Suppressor macrophage treated with lipopolysaccharide for 1 hour (primary cell): ENCODE results near the gene HACL1.
"Not testable (repeated sequence)": the region's sequence is repeated elsewhere in the genome, so short reads cannot be mapped to it uniquely, and the experiment has no call there.

Experiments
- DNase-seq, 3 donors: peaks; one replicate each; pipeline ENCODE4 v3.0.0-alpha.2; 2020 to 2022

The HACL1 gene

DNA sequence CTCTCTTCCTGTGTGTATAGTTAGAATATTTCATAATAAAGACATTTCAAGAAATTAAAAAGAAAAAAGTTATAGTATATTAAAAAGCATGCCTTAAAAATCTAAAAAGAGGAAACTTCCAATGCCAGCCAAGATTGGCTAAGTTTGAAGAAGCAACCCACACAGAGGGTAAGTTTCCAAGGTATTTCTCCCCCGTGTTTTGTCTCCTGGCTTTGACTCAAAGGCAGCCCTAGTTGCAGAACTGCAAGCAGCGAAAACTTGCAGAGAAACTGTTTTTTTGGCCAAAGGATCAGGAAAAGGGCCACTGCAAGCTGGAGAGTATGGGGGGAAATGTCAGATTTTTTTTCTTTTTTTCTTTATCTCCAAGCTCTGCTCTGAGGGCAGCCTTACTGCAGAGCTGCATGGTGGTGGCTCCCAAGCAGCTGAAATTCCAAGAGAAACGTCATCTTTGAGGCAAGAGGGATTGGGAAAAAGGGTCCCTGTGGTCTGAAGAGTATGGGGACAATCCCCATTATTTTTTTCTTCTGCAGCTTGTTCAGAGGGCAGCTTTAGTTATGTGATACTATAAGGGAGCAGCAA is 23.0 kb downstream of the HACL1 start:
- DNase-seq = peak; percentile 55 to 62 (median 57)

DNA sequence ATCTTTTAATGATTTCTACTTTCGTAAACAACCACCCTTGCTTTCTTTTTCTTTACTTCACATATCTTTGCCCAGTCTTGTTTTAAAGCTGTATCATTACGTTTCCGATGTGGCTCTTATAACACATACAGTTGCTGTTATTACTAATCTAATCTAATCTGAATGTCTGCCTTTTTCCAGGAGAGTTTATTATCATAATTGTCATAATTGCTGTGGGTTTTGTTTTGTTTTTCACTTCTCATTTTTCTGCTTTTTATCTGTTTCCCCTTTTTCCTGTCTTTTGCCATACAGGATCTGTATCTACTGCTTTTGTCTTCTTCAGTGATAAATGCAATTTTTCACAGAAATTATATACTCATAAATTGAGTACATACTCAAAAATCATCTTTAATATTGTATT is 24.9 kb downstream of the HACL1 start:
- DNase-seq = peak in 2 of 3 donors; percentile 27 to 34

DNA sequence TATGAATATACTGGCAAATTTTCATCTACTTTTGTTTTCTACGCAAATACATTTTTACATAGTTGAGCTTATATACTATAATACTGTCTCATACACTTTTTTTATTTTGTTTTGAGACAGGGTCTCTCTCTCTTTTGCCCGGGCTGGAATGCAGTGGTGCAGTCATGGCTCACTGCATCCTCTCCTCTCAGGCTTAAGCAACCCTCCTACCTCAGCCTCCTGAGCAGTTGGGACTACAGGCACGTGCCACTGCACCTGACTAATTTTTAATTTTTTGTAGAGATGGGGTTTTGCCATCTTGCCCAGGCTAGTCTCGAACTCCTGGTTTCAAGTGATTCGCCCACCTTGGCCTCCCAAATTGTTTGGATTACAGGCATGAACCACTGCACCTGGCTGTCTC is 25.9 kb downstream of the HACL1 start:
- no peak for DNase-seq

DNA sequence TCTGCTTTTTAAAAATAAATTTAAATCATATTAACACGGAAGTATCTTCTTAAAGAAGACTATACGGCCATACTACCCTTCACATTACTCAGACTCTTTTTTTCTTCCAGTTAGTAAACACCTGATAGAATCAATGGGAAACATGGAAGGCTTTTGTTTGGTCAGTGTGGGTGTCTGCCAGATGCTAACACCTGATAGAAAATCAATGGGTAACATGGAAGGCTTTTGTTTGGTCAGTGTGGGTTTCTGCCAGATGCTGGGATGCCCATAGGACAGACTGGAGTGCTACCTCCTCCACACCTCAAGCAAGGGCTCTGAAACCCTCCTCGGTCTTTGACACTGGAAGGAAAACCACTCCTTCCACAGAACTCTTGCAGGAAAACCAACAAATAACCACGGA is 29.2 kb downstream of the HACL1 start:
- no peak for DNase-seq

DNA sequence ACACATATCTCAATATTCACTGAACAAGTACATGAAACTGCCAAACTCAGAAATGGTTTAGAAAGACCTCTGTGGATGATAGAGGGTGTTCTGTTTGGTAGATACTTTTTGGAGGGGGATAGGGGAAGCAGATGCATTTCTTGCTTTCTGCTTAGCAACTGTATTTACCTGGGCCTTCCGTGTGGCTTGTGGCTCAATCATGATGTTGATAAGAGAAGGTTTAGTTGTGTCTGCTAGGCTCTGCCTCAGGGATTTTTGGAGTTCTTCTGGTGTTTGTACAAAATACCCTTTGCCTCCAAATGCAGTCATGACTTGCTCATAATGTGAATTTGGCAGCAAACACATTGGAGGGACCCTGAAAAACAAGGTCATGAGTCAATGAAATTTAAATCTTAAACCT is 38.2 kb downstream of the HACL1 start:
- no peak for DNase-seq

DNA sequence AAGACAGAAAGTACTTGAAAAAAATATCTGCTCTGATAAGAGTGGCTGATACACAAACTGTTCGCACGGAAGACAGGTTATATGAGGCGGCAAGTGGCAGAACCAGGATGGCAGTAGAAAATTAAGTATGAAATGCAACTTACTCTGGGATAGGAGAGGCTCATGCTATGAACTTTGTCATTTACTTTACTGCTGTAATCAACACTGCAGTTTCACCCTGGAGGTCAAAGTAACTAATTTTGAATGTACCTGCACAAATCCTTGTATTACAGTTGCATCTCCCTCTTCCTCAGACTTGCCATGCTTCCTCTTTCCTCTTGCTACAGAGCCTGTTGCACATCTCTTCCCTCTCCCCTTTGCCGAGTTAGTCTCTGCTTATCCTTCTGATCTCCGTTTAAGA is 38.8 kb downstream of the HACL1 start:
- DNase-seq = no peak

DNA sequence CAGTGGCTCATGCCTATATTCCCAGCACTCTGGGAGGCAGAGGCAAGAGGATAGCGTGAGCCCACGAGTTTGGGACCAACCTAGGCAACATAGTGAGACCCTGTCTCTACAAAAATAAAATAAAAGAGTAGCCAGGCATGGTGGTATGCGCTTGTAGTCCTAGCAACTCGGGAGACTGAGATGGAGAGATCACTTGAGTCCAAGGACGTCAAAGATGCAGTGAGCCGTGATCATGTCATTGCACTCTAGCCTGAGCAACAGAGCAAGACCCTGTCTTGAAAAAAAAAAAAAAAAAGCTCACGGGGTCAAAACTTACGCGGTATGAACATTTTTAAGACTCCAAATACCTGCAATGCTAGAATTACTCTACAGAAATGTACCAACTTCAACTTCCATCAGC is 42.8 kb downstream of the HACL1 start:
- no peak for DNase-seq

DNA sequence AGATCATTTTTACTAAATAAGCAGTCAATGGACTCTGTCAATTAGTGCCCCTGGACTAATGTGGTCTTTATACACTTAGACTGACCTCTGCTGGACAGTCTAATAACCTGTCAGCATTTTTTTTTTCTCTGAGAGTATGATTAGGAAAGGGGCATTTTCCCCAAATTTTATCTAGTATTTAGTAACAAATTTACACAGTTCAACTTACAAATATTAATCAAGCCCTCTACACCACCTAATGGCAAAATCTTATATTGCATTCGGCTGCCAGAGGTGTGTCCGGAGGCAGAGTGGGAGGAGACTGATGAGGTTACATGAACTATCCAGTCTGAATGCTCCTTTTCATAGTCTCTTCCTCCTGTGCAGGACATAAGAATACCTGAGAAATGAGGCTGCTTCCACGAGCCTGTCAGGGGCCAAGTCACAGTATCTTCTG is 43.8 kb downstream of the HACL1 start:
- DNase-seq = peak; percentile 86 to 93 (median 88)

DNA sequence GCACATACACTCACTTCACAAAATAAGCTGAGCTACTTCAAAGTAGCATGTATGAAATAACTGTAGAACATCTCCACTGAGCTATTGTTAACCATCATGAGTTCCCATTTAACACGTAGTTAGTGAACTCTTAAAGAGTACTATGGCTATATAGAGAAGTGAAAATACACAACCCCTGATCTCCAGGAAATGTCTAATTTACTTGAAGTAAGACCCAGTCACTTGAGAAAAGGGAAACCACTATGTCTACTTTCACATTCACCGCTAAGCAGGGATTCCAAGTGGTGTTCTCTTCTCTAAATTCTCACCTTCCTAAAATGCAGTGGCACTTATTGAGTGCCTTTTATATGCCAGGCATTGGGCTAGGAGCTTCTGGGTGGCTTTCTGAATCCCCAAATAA is 44.9 kb downstream of the HACL1 start:
- DNase-seq = peak; percentile 78 to 98 (median 93)

DNA sequence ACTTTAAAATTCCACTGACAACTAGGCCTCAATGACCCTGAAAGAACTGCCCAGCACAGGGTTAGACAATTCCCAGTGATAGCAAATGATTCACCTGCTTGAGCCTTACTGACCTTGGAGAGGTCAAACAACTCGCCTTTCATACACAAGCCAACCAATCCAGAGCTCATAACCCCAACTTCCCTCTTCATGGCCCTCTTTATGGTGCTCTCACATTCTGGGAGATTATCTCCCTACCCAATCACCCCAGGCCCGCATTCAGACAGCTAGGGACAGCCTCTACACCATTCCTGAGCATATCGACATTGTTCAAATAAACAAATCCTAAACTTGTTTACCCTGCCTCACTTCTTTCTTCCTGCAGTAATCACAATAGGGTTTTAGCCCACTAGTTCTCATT is 47.6 kb downstream of the HACL1 start:
- DNase-seq = no peak

DNA sequence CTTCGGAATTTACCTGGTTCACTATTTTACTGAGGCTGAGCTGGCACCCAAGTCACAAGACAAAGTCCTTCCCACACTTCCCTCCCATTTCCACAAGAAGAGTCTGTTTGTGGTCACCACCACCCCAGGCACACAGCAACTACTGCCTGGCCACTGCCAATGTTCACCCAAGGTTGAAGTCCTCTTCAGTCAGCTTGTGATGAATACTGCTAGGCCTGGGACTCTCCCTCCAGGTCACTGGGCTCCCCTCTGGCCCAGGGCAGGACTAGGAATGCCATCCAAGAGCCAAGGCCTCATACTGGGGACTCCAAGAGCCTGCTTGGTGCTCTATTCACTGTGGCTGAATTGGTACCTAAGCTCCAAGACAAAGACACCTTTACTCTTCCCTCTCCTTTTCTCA is 49.5 kb downstream of the HACL1 start:
- DNase-seq = no peak

DNA sequence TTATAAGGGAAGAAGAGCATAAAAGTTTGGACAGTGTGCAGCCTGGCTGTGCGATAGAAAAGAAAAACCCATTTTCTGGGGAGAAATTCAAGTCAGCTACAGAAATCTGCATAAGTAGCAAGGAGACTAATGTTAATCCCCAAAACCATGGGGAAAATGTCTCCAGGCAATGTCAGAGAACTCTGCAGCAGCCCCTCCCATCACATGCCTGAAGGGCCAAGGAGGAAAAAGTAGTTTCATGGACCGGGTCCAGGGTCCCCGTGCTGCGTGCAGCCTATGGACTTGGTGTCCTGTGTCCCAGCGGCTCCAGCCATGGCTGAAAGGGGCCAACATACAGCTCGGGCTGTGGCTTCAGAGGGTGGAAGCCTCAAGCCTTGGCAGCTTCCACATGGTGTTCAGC is 51.5 kb downstream of the HACL1 start:
- no peak for DNase-seq

DNA sequence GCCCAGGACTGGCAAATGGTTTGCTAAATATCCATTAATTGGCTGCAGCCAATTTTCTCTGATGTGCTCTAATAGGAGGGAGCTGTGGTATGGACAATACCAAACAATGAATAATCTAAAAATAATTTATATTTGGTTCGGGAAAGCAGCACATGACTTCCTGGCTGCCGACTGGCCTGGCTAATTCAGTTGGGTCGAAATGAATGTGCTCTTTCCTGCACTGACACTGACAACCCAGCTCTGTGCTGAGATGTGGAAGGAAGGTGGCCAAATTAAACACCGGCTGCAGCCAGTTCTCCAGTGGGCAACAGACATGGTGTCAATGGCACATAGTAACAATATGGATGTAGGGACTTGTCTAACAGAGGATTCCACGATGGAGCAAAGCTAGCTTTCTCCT is 58.8 kb downstream of the HACL1 start:
- DNase-seq = no peak

DNA sequence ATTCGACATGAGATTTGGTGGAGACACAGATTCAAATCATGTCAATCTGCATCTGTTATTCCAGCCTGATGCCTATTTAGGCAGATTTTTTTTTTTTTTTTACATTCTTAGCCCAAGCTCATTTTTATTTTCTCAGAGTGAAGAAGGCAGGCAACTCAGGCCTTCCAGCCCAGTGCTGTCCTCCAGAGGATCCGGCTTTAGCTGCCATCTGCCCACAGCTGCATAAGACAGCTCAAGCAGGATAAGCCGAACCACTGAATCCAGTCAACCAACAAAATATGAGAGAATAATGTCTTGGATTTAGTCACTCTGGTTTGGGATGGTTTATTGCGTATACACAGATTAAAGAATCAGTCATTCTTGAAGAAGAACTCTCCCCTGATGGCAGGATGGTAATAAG is 60.0 kb downstream of the HACL1 start:
- no peak for DNase-seq

DNA sequence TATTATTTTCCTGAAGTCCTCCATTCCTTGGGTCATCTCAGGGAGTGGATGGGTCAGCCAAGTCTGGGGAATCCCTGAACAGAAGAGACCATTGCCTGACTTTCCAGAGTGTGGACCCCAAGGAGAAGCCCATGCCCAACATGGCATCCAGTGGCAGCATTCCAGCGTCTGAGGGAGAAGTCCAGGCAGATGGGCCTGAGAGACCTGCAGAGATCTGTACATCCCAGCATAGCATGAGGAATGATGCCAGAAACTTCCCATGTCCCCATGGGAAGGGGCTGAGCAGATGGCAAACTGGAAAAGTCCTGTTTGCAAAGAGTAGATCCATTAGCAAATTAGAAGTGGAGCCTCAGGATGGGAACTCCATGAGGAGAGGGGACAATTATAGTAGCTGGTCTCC is 62.3 kb downstream of the HACL1 start:
- DNase-seq = no peak

DNA sequence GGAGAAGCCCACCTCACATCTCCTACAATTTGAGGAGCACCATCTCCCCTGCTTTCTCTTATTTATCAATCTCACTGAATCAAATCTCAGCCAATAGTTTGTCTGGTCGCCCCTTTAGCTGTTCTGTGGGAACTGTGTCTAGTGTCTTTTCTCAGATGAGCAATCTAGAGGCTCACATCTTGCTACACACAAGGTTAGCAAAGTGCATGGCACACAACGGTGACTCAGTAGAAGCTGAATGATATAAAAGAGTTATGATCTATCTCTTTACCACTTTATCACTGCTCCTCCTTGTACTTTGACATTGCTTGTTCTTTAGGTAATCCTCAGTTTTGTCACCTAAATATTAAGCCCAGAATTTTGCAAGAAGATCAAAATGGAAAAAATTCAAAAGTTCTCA is 63.0 kb downstream of the HACL1 start:
- DNase-seq = no peak

DNA sequence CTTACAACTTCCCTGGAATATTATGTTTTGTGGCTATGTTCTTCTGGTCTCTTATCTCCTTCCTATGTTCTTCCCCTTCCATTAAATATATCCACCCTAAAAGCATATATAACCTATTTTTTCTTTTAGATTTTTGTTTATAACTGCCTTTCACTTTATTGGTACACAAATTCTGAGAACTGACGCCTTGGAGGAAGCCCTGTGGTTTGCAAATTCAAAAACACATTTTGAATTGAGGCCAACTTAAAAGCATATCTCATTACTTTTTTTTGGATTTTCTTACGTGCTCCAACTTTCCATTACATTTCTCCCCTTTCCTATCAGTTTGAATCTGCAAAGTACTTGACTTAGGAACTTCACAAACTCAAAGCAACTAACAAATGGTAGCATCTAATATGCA is 64.5 kb downstream of the HACL1 start:
- DNase-seq = no peak

DNA sequence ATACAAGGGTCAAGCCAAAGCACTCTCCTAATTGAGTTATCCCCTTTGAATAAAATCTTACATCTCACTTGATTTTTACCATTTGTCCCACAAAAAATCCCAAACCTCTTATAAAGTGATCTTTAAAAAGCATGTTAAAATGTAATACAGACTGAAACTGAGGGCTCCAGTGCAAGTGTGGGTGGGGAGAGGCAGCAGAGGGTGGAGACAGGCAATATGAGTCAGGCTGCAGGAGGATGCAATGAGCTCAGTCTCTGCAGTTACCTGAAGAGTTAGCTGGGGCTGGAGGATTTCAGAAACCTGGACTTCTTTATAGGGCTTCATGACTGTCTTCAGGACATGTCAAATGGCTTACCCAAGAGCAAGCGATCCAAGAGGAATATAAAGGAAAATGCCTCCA is 65.6 kb downstream of the HACL1 start:
- DNase-seq = peak; percentile 46 to 56 (median 54)

DNA sequence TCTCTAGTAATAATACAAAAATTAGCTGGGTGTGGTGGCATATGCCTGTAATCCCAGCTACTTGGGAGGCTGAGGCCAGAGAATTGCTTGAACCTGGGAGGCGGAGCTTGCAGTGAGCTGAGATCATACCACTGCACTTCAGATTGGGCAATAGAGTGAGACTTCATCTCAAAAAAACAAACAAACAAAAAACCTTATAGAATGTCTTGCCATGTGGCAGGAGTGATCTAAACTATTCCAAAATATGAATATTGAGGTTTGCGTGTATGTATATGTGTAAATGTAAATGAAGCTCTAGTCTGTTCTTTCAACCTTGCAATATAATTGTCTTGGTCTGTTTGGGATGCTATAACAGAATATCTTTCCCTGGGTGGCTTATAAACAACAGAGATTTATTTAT is 68.8 kb downstream of the HACL1 start:
- DNase-seq = not testable (repeated sequence)

DNA sequence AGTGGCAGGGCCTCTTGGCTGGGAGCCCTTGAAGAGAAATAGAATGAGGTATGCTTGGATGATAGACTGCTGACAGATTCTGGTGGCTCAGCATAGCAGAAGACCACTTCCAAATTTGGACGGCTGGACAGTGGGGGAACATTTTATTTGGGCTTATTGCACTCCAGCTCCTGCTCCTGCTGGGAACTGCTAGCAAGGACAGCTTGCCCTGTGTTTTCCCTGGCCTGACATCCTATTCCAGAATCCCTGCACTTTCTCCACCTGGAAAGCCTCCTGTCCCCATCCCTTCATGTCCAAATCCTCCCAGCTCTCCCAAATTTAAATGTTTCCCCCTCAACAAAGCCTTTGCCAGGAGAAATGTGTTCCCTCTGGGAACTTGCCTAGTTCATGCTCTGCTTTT is 70.0 kb downstream of the HACL1 start:
- no peak for DNase-seq

DNA sequence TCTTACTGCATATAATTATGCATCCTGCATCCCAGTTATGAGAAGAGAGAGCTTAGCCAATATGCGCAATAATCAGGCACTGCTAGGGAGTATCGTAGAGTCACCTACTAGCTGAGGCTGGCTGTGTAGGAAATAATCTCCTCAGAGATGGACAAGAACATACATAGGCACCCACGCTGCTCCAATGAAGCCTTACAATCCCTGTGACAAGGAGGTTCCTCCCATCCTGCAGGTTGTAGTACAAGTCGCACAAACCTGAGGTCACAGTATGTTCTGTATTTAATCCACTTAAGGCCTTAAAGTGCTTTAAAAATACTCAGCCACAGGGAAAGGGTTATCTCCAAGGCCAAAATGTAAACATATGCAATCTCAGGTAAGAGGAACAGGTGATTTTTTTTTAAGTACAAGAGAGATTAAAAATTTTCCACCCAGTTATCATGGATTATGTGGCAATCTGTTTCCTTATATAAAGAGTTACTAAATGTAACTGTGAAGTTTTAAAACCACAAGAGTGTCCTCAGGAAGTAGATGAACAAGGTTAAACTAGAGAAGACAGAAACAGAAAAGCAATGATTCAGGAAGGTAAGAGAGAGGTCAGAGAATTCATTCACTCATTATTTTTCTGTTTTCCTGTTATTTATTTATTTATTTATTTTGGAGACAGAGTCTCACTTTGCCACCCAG is 72.4 kb downstream of the HACL1 start:
- DNase-seq = no peak

DNA sequence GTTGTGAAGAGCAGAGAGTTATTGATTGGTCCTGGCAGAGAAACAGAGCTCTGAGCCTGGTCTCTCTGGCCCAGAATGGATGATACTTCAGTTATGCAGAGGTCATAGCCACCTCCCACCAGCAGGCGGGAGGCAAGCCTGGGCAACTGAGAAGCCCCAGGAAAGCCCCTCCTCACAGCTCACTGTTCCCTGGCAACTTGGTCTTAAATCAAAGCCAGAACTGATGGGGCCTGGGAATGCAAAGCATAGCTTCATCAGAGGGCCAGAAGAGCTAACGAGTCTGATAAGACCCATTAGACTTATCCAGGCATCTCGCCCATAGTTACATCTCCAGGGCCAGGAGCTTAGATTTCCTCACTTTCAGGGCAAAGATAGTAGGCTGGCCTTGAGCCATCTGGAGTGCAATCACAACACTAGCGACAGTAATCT is 74.3 kb downstream of the HACL1 start:
- peak in 1 of 3 donors; percentile 29 for DNase-seq

DNA sequence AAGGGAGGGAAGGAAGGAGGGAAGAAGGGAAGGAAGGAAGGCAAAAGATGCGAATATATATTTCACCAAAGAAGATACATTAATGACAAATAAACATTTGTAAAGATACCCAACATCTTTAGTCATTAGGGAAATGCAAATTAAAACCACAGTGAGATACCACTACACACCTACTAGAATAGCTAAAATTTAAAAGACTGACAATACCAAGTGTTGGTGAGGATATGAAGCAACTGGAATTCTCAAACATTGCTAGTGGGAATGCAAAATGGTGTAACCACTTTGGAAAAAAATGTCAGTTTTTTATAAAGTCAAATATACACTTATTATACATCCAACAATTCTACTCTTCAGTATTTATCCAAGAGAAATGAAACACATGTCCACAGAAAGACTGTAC is 75.6 kb downstream of the HACL1 start:
- DNase-seq = no peak

DNA sequence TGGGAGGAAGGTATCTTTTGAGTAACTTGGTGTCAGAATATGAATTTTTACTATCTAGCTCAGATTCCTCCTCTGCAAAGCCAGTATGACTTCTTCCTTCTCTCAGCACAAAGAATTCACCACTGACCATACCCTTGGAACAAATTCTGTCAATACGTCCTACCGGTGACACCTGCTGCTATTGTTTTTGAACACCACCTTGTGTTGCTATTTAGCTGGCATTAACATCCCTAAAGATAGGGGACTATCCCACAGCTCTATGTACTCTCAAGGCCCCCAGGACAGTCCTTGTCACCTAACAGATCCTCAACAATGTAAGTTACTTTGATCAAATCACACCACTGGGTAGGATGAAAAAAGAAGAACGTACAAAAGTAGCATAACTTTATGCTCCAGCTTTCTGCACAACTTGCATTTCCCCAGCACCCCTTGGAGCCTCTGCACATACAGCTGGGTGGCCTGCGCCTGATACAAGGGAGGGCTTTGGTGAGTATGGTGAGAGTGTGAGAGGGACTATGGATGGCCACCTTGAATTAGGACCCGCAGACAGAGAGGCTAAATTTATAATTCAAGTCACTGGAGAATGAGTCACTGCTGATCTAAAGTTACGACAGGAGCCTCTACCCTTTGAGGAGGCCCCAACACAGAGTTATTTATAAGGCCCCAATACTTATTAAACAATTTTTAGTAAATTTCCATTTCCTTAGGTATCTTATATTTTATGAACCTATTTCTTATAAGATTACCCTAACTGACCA is 77.5 kb downstream of the HACL1 start:
- DNase-seq = peak; percentile 18 to 46 (median 39)
